ENCODE measurements around the gene MB.

DNA sequence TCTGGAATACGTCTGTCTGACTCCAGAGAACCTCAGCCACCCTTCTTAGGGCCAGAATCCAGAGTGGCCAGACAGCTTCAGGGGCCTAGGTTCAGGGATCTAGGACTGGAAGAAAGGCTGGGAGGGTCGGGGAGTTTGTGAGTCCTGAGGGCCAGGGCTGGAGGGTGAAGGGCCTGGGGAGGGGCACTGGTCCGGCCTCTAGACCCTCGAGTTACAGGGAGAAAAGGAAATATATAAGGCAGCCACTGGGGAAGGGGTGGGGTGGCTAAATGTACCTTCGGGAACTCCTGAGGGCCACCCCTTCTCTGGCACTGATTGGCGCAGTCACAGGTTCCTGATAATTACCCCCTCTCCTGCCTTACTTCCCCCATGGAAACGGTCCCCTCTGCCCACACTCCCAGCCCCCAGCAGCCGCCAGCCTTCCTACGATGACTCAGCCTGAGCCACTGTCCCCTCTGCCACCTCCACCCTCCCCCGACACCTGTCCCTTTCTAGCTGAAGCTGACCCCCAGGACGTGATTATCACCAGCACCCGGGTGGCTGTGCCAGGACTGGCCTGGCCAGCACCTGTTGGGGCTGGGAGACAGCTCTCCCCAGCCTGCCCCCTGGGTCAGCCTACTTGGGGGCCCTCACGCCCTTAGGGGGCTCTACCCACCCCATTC, 26.4 kb downstream of the MB start:
- TF ChIP-seq, protein P1, sequence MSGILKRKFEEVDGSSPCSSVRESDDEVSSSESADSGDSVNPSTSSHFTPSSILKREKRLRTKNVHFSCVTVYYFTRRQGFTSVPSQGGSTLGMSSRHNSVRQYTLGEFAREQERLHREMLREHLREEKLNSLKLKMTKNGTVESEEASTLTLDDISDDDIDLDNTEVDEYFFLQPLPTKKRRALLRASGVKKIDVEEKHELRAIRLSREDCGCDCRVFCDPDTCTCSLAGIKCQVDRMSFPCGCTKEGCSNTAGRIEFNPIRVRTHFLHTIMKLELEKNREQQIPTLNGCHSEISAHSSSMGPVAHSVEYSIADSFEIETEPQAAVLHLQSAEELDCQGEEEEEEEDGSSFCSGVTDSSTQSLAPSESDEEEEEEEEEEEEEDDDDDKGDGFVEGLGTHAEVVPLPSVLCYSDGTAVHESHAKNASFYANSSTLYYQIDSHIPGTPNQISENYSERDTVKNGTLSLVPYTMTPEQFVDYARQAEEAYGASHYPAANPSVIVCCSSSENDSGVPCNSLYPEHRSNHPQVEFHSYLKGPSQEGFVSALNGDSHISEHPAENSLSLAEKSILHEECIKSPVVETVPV (CRISPR knock-in tag; IDR thresholded peaks at IDR 0.05): no peak
- TF ChIP-seq ZNF70 (CRISPR knock-in tag; IDR thresholded peaks at IDR 0.05): no peak
- TF ChIP-seq PPARA (CRISPR knock-in tag; IDR thresholded peaks at IDR 0.05; ENCODE audit: borderline replicate concordance): no peak
- TF ChIP-seq, protein P2, sequence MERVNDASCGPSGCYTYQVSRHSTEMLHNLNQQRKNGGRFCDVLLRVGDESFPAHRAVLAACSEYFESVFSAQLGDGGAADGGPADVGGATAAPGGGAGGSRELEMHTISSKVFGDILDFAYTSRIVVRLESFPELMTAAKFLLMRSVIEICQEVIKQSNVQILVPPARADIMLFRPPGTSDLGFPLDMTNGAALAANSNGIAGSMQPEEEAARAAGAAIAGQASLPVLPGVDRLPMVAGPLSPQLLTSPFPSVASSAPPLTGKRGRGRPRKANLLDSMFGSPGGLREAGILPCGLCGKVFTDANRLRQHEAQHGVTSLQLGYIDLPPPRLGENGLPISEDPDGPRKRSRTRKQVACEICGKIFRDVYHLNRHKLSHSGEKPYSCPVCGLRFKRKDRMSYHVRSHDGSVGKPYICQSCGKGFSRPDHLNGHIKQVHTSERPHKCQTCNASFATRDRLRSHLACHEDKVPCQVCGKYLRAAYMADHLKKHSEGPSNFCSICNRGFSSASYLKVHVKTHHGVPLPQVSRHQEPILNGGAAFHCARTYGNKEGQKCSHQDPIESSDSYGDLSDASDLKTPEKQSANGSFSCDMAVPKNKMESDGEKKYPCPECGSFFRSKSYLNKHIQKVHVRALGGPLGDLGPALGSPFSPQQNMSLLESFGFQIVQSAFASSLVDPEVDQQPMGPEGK (CRISPR knock-in tag; IDR thresholded peaks at IDR 0.05; ENCODE audit: borderline replicate concordance): no peak
- TF ChIP-seq CSDC2 (CRISPR knock-in tag; IDR thresholded peaks at IDR 0.05): no peak
- TF ChIP-seq, protein P3, sequence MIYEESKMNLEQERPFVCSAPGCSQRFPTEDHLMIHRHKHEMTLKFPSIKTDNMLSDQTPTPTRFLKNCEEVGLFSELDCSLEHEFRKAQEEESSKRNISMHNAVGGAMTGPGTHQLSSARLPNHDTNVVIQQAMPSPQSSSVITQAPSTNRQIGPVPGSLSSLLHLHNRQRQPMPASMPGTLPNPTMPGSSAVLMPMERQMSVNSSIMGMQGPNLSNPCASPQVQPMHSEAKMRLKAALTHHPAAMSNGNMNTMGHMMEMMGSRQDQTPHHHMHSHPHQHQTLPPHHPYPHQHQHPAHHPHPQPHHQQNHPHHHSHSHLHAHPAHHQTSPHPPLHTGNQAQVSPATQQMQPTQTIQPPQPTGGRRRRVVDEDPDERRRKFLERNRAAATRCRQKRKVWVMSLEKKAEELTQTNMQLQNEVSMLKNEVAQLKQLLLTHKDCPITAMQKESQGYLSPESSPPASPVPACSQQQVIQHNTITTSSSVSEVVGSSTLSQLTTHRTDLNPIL (CRISPR knock-in tag; IDR thresholded peaks at IDR 0.05; ENCODE audit: low read depth): no peak
- TF ChIP-seq ISL1 (CRISPR knock-in tag; IDR thresholded peaks at IDR 0.05): no peak
- no peak for TF ChIP-seq ZC3H10 (CRISPR knock-in tag; IDR thresholded peaks at IDR 0.05)
- TF ChIP-seq ZFP30 (CRISPR knock-in tag; IDR thresholded peaks at IDR 0.05): no peak

Measured in SK-N-SH treated with all-trans-retinoic acid at 6 μM for 48 hours (cell line).